Measurements from ENCODE around the gene CEACAM5.
"Not testable (repeated sequence)": the region's sequence is repeated elsewhere in the genome, so short reads cannot be mapped to it uniquely, and the experiment has no call there.

CEACAM5 gene

DNA sequence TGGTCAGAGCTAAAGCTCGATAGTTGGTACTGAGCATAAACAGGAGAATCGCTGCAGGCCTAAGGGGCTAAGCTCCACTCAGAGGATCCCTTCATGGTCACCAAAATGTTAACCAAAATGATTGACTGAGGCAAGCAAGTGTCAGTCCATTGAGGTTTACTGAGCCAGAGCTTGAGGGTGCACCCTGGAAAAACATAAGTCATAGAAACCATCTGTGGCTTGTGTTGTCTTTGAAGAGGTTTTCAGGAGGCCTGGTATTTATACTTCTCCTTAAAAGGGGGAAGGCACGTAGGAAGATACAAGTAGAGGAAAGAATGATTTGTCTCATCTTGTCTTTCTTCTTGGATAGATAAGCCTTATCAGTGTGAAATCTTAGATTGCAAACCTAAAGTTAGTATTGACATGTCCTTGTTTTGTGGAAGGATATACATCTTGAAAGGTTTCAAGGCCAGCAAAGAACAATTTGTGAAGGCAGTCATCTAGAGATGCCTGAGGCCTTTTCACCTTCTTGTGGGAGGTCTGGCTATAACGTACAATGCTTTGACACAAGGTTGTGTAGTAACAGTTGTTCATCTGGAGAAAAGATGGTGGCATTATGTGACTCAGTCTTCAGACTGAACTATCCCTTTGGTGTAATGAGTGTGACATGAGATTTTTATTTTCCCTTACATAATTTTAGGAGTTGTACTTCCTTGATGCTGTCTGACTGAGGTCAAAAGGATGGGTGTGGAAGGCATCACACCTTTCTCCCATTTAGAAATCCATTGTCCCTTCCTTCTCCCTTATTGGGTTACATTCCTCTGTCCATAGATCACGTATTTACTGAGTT, 32.2 kb downstream of the CEACAM5 start:
- no peak for DNase-seq

DNA sequence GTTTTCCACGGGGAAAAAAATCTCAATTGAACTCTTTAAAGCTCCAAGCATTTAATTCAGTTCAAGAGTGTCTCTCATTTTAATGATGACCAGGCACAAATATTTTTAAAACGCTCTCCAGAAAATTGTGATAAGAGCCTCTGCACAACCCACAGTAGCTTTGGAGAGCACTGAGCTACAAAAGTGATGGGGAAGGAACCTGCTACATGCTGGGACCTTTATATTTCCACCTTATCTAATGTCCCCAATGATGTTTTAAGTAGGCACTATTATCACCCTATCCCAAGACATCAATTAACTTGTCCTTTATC, 32.8 kb downstream of the CEACAM5 start:
- DNase-seq = no peak

DNA sequence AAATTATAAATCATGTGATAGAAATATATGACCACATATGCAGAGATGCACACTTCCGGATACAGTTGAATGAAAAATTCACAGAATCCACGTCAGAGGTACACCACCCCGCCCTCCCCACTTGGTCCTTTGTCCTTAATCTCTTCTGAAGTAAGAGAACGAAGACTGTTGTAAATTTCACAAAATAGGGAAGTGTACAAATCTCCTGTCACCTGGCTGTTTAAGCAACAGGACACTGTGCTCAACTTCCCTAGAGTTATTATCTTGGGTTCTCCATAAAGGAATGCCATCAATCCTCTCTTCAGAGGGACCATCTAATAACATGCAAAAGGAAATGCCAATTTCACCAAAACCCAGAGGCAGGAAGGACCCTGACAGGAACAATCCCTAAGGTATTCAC, 36.4 kb downstream of the CEACAM5 start:
- no peak for DNase-seq

DNA sequence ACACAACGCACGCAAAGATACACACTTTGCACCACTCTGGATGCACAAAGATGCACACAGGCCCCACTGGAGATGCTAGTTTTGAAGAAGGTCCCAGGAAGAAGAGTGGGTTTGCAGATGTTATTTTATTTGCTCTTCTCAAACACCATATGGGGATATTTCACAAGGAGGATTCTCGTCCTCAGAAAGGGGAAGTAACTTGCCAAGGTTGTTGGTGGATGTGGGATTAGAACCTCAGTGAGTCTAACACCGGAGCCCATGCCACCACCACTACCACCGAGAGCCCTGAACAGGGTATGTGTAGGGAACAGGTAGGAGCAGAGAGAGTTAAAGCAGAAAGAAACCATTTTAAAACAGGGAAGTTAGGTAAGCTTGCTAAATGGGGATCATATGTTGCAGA, 37.3 kb downstream of the CEACAM5 start:
- no peak for DNase-seq

DNA sequence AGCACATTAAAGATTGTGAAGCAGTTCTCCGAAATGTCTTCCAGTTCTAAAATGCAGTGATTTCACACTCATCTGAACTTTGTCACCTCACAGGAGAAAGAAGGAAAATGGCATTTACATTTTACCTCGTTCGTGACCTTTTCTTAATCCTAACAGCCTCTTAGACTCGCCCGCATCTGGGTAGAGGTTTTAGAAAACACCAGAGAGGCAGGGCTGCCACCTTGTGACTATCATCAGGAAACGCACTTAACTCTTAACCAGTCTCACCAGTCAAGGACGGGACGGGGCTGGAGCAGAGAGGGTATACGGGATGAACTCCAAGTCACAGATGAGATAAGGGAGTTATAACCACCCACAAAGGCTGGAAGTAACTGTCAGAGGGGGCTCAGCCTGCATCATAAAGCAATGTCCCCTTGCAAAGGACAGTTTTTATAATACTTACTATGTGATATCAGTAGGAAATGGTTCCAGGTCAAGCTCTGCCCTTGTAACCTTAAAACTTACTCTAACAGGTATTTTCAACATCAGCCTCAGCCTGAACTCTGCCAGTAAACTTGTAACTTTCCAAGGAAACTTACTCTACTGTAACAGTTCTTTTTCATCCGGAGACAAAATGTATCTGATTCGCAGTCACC, 38.3 kb downstream of the CEACAM5 start:
- peak; percentile 40 for DNase-seq

DNA sequence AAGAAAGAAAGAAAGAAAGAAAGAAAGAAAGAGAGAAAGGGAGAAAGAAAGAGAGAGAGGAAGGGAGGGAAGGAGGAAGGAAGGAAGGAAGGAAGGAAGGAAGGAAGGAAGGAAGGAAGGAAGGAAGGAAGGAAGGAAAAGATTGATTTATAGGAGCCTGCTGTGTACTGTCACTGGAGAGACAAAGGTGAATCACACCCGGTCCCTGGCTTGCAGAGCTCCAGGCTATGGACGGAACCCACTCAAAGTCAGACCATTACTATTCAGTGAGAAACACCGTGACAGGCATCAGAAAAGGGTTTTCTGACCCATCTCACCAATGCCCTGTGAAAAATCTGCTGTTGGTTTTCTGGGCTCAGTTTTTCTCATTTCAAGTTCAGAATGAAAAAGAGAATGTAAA, 39.6 kb downstream of the CEACAM5 start:
- no peak for DNase-seq

DNA sequence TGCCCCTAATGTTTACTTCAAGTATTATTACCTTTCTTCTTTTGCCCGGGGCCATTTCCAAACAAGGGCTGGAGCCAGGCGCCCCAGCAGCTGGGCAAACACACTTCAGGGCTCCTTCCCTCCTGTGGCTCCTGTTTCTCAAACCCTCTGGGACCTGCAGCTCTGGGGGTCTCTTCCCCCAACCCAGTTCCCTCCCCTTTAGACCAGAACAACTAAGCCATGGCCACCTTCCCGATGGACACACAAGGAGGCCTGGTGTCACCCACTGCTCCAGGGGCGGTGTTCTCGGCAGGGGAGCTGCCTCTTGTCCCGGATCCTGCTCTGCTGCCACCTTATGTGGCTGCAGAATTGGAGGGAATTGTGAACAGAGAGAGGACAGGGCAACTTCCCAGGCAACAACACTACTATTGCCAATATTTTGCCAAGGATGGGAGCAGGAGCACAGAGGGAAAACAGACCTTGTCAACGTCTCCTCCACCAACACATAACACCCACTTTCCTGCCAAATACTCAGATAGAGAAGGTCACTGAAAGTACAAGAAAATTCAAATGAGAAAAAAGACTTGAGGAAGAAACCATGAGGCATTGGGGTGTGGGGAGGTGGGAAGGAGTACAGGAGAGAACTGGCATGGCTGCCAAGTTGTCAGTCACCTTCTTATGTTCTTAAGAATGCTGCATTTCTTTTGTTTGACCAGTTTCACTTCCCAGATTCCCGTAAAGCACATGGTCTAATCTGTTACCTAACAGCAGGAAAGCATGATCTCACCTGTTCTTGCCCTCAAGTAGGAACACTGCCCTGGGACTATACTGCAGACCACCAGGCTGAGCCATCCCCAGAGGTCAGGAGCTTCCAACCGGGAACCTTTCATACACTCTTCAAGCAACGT, 42.1 kb downstream of the CEACAM5 start:
- DNase-seq = not testable (repeated sequence)

DNA sequence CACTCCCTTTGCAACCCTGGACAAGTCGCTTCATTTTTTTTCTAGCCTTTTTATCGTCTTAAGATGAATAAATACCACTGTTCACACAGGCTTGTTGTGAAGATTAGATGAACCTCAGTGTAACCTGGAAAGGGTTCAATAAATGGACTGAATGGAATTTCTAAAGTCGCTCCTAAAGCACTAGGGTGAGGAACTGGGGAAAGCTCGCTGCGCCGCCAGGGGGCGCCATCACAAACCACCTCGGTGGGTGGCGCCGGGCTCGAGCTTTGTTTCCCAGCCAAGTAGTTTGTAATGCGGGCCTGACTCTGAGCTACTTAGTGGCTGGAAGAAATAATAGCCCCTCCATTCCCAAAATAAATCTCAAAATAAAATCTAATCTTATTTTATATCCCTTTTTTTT, 44.7 kb downstream of the CEACAM5 start:
- peak; percentile 81 for DNase-seq

DNA sequence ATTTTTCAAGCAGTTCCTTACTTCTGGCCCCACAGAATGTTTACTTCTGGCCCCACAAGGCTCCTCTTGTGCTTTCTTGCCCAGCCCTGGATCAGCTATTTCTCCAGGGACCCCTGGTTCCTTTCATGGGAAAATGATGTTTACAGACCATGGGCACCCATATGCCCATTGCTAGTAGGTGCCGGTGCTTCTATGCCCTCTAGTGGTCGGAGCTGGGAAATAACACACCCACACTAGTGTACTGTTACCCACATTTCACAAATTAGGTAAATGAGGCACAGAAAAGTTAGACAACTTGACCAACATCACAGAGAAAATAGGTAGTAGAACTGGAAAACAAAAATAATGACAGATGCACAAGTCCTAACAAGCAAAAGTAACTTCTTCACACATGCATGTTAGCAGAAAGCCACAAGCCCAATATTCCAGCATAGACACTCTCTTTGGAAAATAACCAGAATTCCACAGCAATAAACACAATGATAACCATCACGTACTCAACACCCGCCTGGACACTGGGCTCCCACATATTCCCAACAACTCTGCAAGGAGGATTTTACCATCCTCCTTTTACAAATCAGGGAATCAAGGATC, 45.6 kb downstream of the CEACAM5 start:
- peak; percentile 68 for DNase-seq

DNA sequence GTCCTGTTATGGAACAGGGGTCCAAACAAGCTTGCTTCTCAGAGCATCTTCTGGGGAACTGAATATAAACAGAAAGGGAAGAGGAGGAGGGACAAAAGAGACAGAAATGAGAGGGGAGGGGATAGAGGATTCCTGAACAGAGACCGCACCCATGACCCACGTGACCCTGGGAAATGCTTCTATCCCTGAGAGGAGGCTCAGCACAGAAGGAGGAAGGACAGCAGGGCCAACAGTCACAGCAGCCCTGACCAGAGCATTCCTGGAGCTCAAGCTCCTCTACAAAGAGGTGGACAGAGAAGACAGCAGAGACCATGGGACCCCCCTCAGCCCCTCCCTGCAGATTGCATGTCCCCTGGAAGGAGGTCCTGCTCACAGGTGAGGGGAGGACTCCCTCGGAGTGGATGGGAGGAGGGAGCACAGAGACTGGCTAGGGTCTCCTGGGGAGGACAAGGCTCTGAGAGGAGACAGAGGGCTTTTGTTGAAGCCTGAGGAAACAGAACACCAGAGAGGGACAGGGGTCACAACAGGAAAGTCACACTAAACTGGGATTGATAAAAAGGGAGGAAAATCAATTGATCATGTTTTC, 47.0 kb downstream of the CEACAM5 start, which contains the start of gene CEACAM6:
TSS of gene CEACAM6 (plus strand) at position 203 of the 586 bp plus-strand sequence. CDS start at position 312, 109 bp downstream.
- DNase-seq = no peak

DNA sequence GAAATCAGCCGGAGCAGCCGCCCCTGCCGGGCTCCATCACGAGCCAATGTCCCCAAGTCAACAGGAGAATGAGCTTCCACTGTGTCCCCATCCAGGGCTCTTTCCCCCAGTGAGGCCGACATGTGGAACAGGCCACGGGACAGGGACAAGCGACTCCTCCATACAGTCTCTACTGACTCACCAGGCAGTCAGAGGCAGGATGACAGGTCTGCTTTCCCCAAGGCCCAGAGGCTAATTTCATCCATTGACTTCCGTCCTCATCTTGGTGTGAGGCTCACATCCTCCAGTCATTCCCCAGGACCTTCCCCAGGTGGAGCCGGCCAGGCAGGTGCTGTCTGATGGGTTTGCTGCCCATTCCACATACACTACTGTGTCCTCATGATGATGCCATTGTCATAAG, 50.4 kb downstream of the CEACAM5 start:
- DNase-seq = no peak

DNA sequence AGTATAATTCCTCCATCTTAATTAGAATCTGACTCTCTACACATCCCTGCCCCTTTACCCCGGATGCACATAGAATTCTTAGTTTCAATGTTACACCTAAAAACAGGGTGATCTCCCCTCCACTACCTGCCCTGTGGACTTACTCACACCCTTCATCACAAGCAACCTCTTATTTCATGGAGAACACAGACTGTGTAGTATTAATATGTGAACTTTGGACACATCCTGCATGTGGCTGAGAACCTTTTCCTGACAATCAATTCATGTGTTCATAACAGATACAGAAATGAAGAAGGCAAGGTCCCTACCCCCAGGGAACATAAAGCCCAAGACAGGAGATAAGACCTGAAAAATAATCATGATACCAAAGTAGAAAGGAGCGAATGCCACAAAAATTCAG, 58.7 kb downstream of the CEACAM5 start:
- no peak for DNase-seq

DNA sequence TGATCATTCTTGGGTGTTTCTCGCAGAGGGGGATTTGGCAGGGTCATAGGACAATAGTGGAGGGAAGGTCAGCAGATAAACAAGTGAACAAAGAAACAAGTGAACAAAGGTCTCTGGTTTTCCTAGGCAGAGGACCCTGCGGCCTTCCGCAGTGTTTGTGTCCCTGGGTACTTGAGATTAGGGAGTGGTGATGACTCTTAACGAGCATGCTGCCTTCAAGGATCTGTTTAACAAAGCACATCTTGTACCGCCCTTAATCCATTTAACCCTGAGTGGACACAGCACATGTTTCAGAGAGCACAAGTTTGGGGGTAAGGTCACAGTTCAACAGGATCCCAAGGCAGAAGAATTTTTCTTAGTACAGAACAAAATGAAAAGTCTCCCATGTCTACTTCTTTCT, 59.7 kb downstream of the CEACAM5 start:
- not testable (repeated sequence) for DNase-seq

DNA sequence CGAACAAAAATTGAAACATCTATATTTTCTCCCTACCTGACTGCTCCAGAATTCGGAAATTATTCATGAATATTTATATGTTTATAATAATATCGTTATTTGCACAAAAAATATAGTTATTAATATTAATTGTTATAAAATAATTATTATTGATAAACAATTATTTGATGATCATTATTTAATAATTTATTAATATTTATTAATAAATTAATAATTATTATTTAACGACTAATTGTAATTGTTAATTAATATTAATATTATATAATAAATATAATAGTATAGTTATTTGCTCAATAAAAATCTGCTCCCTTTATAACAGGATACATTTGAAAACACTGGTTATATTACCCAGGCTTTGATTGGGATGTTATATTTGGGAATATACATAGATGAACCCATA, 61.2 kb downstream of the CEACAM5 start:
- no peak for DNase-seq

DNA sequence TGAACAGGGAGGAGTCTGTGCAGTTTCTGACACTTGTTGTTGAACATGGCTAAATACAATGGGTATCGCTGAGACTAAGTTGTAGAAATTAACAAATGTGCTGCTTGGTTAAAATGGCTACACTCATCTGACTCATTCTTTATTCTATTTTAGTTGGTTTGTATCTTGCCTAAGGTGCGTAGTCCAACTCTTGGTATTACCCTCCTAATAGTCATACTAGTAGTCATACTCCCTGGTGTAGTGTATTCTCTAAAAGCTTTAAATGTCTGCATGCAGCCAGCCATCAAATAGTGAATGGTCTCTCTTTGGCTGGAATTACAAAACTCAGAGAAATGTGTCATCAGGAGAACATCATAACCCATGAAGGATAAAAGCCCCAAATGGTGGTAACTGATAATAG, 63.0 kb downstream of the CEACAM5 start:
- no peak for DNase-seq

DNA sequence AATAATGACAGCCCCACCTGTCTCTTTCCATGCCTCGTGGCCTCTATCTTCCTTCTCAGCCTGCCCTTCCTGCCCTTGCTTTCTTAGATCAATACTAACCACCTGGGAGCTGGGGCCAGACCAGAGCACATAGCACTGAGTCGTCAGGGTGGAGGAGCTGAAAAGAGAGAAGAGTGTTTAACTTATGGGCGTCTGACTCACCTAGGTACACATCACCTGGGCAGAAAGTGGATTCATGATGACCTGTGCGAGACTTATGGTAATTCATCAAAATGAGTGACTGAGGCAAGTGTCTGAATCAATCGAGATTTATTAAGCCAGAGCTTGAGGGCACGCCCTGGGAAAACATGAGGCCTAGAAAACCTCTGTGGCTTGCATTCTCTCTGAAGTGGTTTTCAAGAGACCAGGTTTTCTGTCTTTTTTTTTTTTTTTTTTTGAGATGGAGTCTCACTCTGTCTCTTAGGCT, 66.1 kb downstream of the CEACAM5 start:
- peak; percentile 19 for DNase-seq

DNA sequence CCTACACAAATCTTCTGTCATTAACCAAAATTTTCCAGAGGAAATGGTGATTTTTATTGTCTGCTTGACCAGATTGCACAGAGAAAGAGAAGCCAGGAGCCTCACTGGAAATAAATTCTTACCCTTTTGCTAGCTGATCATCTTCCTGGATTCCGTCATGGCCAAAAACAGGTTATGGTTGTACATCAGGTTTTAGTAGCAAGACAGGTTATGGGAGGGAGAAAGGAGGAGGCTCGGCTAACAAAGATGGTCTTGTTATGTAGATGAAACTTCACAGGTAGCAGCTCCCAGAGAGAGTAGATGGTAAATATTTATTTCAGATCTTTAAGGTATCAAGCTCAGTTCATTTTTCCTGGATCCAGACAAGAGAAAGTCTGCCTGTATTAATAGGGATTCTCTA, 68.3 kb downstream of the CEACAM5 start:
- DNase-seq = no peak
